Endometrial microvascular endothelial cells (primary cell): ENCODE data around the gene SYT17. TPM values are rescaled to one million over a fixed set of nuclear protein-coding genes. Genes with fewer than 3 reads are reported as not detected.

Experiments
- in situ Hi-C: cut with HindIII; loops from 2 replicates; pipeline ENCODE4 v1.10.0; 2017; ENCODE audit warnings: low sequenced_read_pairs, low pct_unique_long_range_greater_than_20kb; ENCODE audit errors: inconsistent ontology term
- total RNA-seq: library from RNA; depleted of rRNA; stranded (reverse); fragments of >200 nt; gene quantifications from one replicate; pipeline ENCODE4 v1.2.3, GENCODE V29; 2015; ENCODE audit errors: inconsistent ontology term

Gene SYT17
- total RNA-seq, 1 donor from 2014 or later, result not detected

GRCh38 chr16:19235886-19236285 is 67.8 kb downstream of the SYT17 start:
- in situ Hi-C loops, result no loop called here

DNA sequence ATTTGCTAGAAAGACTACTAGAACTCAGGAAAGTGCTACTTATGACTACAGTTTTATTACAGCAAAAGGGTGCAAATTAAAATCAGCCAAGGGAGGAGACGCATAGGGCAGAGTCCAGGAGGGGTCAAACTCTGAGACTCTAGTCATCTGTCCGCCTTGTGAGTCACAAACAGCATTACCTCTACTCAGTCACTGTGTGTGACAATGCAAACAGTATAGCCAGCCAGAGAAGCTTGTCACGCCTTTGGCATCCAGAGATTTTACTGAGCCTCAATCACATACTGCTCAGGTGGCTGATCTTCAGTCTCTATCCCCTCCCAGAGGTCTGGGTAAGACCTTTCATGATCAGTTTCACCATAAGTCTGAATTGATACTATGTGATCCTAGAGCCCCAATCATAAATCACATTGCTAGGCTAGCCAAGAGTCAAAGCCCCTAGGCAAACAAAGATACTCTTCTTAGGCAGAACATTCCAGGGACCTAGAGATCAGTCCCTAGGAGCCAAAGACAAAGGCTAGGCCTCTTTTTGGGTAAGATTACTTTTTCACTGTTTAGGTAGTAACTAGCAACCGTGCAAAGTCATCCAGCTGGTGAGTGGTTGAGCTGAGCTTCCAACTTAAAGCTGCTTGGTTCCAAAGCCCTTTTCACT is 68.6 kb downstream of the SYT17 start:
- in situ Hi-C loops, result no loop called here

DNA sequence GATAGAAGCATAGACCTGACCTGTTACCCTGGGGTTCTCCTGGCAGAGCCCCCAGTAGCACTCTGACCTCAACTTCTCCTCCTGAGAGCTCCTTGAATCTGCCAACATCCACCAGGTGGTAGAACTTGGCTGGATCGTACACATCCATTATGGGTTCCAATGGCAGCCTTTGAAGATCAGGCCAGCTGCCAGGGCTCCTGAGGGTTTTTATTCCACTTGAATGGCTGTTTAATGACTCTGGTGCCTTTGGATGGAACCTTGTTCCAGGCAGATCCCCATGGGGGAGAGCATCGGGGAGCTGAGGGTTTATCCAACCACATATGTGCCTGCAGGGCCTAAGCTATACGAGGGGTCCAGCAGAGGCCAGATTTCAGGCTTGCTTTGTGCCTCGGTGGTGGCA is 70.4 kb downstream of the SYT17 start:
- in situ Hi-C loops, result no loop called here

- in situ Hi-C loops, result no loop called here
Observed at GRCh38 chr16:19239511-19240155, 71.6 kb downstream of the SYT17 start.

DNA sequence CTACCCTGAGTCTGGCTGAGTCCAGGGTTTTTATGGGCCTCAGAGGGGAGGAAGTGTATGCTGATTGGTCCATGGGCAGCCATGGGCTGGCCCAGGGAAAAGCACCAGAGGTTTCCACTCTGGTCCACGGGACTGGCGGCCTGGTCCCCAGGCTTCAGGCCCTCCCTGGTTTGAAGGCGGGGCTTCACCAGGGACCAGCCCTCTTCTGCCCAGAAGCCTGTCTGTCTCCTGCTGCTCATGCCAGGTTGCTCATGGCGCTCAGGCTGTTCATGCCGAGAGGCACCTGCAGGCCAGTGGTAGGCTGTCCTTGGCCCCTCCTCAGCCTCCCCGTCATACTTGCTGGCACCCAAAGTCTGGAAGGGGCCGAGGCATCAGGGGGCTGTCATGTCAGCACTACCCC is 72.5 kb downstream of the SYT17 start:
- in situ Hi-C loops, result no loop called here

DNA sequence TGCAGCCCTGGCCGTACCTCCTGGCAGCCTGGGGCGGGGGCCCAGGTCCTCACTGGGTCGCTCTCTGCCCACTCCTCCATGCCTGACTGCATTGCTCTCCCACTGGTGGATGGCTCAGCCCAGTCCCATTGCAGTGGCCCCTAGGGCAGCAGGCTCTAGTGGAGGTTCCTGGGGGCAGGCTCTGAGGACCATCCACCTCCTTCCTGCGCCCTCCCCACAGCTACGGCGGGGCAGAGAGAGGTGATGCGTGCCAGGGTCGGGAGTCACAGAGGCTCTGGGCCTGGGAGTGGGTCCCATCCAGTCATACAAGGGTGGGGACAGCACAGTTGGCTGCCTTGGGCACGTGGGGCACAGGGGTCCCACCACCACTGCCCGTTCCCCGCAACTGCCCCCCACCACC is 73.5 kb downstream of the SYT17 start:
- in situ Hi-C loops, result no loop called here

- in situ Hi-C loops, result no loop called here
Observed at GRCh38 chr16:19242186-19242585, 74.1 kb downstream of the SYT17 start.

- in situ Hi-C loops, result no loop called here
Observed at GRCh38 chr16:19242987-19243575, 75.0 kb downstream of the SYT17 start.

GRCh38 chr16:19245326-19245925 is 77.4 kb downstream of the SYT17 start:
- in situ Hi-C loops, result no loop called here

GRCh38 chr16:19252904-19253303 is 84.9 kb downstream of the SYT17 start:
- in situ Hi-C loops, result no loop called here

- in situ Hi-C loops, result no loop called here
Observed at GRCh38 chr16:19254611-19255010, 86.6 kb downstream of the SYT17 start.

- in situ Hi-C loops, result no loop called here
Observed at GRCh38 chr16:19264123-19264673, 96.2 kb downstream of the SYT17 start.

- in situ Hi-C loops, result no loop called here
Observed at GRCh38 chr16:19265380-19265930, 97.4 kb downstream of the SYT17 start.

DNA sequence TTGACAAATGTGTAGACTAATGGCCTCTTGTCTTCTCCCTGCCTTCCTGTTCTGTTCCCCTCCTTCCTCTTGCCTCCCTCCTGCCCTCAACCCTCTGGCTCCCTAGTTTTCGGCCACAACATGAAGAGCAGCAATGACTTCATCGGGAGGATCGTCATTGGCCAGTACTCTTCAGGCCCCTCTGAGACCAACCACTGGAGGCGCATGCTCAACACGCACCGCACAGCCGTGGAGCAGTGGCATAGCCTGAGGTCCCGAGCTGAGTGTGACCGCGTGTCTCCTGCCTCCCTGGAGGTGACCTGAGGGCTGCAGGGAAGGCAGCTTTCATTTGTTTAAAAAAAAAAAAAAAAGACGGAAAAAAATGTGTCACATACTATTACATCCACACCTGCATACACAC is 98.7 kb downstream of the SYT17 start:
- in situ Hi-C loops, result no loop called here

DNA sequence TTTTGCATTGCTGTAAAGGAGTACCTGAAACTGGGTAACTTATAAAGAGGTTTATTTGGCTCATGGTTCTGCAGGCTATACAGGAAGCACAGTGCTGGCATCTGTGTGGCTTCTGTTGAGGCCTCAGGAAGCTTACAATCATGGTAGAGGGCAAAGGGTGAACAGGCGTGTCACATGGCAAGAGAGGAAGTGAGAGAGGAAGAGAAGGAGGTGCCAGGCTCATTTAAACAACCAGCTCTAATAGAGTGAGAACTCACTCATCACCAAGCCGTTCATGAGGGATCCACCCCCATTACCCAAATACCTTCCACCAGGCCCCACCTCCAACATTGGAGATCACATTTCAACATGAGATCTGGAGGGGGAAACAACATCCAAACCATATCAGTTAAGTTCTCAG is 101.1 kb downstream of the SYT17 start:
- in situ Hi-C loops, result no loop called here

DNA sequence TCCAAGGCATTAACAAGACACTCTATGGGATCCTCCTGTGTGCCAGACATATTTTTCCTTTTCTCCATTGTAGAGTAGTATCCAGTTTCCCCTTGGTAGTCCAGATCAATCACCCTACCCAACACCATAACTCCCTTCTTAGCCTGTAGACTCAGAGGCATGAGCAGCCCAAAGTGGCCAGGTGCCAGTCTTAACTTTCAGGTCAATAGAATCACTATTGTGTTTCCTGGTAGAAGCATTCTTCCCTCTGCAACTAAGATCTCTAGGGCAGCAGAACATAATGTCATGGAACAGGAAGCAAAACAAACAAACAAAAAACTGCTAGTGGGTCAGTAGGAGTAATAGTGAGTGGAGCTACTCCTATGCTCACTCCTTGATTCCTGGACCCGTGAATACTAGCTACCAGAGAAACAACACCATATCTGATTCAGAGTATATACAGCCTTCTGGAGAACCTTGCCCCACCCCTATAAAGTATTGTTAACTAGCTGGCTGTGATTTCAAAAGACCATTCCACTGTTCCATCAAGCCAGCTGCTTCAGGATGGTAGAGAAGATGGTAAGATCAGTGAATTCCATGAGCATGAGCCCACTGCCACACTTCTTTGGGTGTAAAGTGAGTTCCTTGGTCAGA is 106.2 kb downstream of the SYT17 start:
- in situ Hi-C loops, result no loop called here

DNA sequence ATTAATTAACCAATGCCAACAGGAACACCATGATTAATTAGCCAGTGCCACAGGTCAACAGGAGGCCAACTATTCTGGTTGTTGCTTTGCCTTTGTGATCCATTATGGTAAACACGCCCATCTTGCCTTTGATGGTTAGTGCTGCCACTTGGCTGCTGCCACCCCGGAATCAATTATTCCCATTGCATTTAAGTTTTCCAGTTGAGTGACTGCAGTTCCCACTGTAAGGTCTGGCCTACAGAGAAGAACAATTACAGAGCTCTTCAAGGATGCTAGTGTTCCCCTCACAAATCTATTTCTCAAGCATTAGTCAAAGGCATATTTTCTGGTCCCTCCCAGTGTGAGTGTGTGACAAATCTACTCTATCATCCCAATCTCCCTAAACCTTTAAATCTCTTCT is 110.4 kb downstream of the SYT17 start:
- in situ Hi-C loops, result no loop called here

- in situ Hi-C loops, result no loop called here
Observed at GRCh38 chr16:19281246-19281645, 113.2 kb downstream of the SYT17 start.

GRCh38 chr16:19282101-19282500 is 114.1 kb downstream of the SYT17 start:
- in situ Hi-C loops, result no loop called here
